HFFc6 (cell line): ENCODE data around the gene FOXP1. TPM values are rescaled to one million over a fixed set of nuclear protein-coding genes. Genes with fewer than 3 reads are reported as not detected.

ENCODE experiments used
- DNase-seq: peaks from one replicate; pipeline ENCODE4 v3.0.0-alpha.2; 2018
- H3K27ac Mint-ChIP-seq: 2 replicates; pipeline ENCODE4 v1.8.0; 2020; ENCODE audit warnings: mild to moderate bottlenecking, mixed read lengths
- H3K27me3 Mint-ChIP-seq: 2 replicates; pipeline ENCODE4 v1.8.0; 2021; ENCODE audit warnings: mild to moderate bottlenecking, moderate library complexity, mixed read lengths; ENCODE audit not compliant: insufficient read depth
- H3K36me3 Mint-ChIP-seq: 2 replicates; pipeline ENCODE4 v1.8.0; 2021; ENCODE audit warnings: low read depth, mixed read lengths
- H3K4me1 Mint-ChIP-seq: 2 replicates; pipeline ENCODE4 v1.8.0; 2020; ENCODE audit warnings: low read depth, mixed read lengths
- H3K4me3 Mint-ChIP-seq: 2 replicates; pipeline ENCODE4 v1.8.0; 2020; ENCODE audit warnings: mild to moderate bottlenecking, moderate library complexity, mixed read lengths
- H3K9me3 Mint-ChIP-seq: 2 replicates; pipeline ENCODE4 v1.8.0; 2020; ENCODE audit warnings: mild to moderate bottlenecking, mixed read lengths
- total RNA-seq, 6 experiments: library from RNA; stranded (reverse); fragmentation: NEBNext Ultra II Directional; extraction: Animal tissue kit (Norgen Biotek cat#: 25700); gene quantifications; 2 replicates in 1 of 6; 3 replicates in 5 of 6; pipeline ENCODE4 v1.2.3, GENCODE V29; 2021
- TF ChIP-seq, protein P1 (sequence below): fragments of 200-600 bp; sonication (generic); IDR thresholded peaks from 2 replicates; pipeline ENCODE4 v1.5.0; 2021; ENCODE audit warnings: antibody characterized with exemption, mild to moderate bottlenecking

Gene FOXP1
- total RNA-seq, 6 experiments from 2014 or later: 32.2 to 59.3 (median 52.0) TPM

DNA sequence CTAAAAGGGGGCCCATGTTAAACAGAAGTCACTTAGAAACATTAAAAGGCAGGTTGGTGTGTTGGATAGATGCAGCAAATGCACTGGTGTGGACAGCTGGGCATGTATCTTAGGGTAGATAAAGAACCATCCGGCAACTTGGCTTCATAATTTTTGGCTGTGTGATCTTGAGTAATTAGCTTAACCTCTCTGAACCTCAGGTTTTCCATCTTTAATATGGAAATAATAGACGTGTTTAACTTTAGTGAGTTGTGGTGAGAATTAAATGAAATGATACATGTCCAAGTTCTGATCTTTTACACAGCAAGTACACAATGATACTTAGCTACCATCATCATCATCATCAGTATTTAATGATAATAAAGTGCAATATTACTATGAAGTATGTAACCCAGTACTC is 330.4 kb downstream of the FOXP1 start:
- peaks cover 57% of the 10 kb centered on the region for H3K4me1 Mint-ChIP-seq
- no peak overlapping the region for H3K4me3 Mint-ChIP-seq
- H3K27me3 Mint-ChIP-seq: no peaks in the 10 kb centered on the region
- TF ChIP-seq, protein P1, sequence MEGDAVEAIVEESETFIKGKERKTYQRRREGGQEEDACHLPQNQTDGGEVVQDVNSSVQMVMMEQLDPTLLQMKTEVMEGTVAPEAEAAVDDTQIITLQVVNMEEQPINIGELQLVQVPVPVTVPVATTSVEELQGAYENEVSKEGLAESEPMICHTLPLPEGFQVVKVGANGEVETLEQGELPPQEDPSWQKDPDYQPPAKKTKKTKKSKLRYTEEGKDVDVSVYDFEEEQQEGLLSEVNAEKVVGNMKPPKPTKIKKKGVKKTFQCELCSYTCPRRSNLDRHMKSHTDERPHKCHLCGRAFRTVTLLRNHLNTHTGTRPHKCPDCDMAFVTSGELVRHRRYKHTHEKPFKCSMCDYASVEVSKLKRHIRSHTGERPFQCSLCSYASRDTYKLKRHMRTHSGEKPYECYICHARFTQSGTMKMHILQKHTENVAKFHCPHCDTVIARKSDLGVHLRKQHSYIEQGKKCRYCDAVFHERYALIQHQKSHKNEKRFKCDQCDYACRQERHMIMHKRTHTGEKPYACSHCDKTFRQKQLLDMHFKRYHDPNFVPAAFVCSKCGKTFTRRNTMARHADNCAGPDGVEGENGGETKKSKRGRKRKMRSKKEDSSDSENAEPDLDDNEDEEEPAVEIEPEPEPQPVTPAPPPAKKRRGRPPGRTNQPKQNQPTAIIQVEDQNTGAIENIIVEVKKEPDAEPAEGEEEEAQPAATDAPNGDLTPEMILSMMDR: no peak
- peak overlapping the region; percentile 20; the same call in 1 of the 2 replicates for H3K27ac Mint-ChIP-seq
- H3K36me3 Mint-ChIP-seq: 0 out of 2 replicates have a peak, but pooled peaks cover 5% of the 10 kb centered on the region
- no peaks in the 10 kb centered on the region for H3K9me3 Mint-ChIP-seq
- DNase-seq: no peak

DNA sequence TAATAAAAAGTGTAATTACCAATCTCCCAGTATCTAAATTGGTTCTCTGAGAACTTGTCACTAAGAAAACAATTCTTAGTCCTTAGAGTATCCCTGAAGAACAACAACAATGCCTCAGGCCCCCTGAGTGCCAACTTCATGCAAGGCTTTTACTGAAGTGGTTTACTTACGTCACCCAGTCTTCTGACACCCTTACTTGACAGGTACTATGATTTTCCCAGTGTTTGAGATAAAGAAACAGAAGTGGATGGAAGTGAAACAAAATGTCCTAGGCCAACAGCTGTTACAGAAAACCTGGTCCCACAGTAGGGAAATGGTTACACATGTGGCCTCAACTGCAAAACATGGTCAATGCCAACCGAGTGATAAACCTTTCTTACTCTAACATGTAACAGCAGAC is 331.1 kb downstream of the FOXP1 start:
- DNase-seq: no peak
- H3K4me3 Mint-ChIP-seq: no peak overlapping the region
- TF ChIP-seq, protein P1: no peak
- H3K9me3 Mint-ChIP-seq: no peaks in the 10 kb centered on the region
- peaks cover 57% of the 10 kb centered on the region for H3K4me1 Mint-ChIP-seq
- H3K27me3 Mint-ChIP-seq: no peaks in the 10 kb centered on the region
- 0 out of 2 replicates have a peak, but pooled peaks cover 5% of the 10 kb centered on the region for H3K36me3 Mint-ChIP-seq
- peak overlapping the region; percentile 89 for H3K27ac Mint-ChIP-seq

DNA sequence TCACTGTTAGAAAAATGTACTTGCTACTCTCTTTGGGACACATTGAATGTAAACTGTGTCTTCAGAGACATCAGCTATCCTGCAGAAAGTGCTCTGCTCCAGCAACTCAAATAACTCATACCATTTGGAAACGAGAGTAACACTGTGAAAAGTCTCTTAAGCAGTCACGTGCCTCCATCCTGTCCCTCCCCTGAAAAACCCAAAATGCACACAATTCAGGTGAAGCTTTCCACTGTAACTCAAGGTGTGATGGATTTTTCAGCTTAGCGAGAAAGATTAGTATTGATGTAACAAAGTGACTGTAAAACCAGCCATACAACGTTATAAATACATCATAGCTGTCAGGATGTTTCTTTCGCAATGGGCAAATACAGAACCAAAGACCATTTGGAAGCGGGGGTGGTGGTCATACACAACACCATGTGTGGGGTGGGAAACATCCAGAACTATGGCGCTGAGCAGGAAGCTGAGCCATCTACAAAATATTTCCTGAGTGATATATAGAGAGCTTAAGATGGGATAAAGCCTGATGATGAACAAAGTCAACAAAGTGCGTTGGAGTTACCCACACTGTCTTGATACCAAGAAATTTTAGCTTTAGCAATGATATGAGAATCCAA is 332.3 kb downstream of the FOXP1 start:
- peak; percentile 55 for DNase-seq
- H3K27me3 Mint-ChIP-seq: no peaks in the 10 kb centered on the region
- H3K4me1 Mint-ChIP-seq: peaks cover 69% of the 10 kb centered on the region
- TF ChIP-seq, protein P1: no peak
- H3K36me3 Mint-ChIP-seq: 0 out of 2 replicates have a peak, but pooled peaks cover 5% of the 10 kb centered on the region
- H3K9me3 Mint-ChIP-seq: no peaks in the 10 kb centered on the region
- H3K4me3 Mint-ChIP-seq: peak overlapping the region; percentile 49; the same call in 1 of the 2 replicates
- peak overlapping the region; percentile 89 for H3K27ac Mint-ChIP-seq

DNA sequence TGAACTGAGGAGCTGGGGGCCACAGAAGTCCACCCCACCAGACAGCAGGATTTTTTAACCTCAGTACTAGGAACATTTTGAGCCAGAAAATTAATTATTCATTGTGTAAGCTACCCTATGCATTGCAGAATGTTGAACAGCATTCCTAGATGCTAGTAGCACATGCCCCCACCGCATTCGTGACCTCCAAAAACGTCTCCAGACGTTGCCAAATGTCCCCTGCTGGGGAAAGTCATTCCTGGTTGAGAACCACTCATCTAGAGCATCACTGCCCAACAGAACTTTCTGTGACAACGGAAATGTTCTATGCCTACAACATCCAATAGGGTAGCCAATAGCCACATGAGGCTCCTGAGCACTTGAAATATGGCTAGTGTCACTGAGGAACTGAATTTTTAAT is 333.5 kb downstream of the FOXP1 start:
- H3K4me1 Mint-ChIP-seq: peaks cover 80% of the 10 kb centered on the region
- H3K27ac Mint-ChIP-seq: no peak overlapping the region
- TF ChIP-seq, protein P1: no peak
- H3K9me3 Mint-ChIP-seq: no peaks in the 10 kb centered on the region
- no peak for DNase-seq
- no peaks in the 10 kb centered on the region; the same call in 1 of the 2 replicates for H3K27me3 Mint-ChIP-seq
- 0 out of 2 replicates have a peak, but pooled peaks cover 5% of the 10 kb centered on the region for H3K36me3 Mint-ChIP-seq
- H3K4me3 Mint-ChIP-seq: no peak overlapping the region

DNA sequence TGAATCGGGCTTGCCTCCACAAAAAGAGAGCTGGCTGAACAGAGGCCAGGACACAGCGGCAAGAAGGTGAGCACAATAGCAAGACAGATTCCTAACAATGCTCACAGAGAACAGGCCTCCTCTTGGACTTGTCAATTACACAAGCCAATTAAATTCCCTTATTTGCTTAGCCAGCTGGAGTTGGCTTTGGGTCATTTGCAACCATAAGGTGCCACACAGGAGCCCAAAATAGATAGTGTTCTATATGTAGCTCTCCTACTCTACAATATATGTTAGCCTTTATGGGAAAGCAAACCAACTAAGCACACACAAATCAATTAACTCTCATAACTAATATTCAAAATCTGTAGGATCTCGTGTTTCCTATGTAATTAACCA is 335.6 kb downstream of the FOXP1 start:
- 0 out of 2 replicates have a peak, but pooled peaks cover 5% of the 10 kb centered on the region for H3K36me3 Mint-ChIP-seq
- peaks cover 80% of the 10 kb centered on the region for H3K4me1 Mint-ChIP-seq
- H3K4me3 Mint-ChIP-seq: no peak overlapping the region
- TF ChIP-seq, protein P1: no peak
- H3K9me3 Mint-ChIP-seq: no peaks in the 10 kb centered on the region
- 0 out of 2 replicates have a peak overlapping the region, but pooled peaks have one; percentile 25 for H3K27ac Mint-ChIP-seq
- H3K27me3 Mint-ChIP-seq: no peaks in the 10 kb centered on the region; the same call in 1 of the 2 replicates
- DNase-seq: no peak
